Fibroblast of lung (primary cell): Measurements from ENCODE around the gene LTC4S. TPM values are rescaled to one million over a fixed set of nuclear protein-coding genes. Genes with fewer than 3 reads are reported as not detected.

Experiments used
- DNase-seq, 2 donors: peaks; one replicate each; pipeline versions ENCODE4 v3.0.0 to v3.0.0-alpha.2; 2010; ENCODE audit warnings: low read depth in 2 of 2
- H2AFZ ChIP-seq: 2 replicates; pipeline ENCODE4 v1.5.1; 2012; ENCODE audit warnings: low read length, control low read depth, inconsistent platforms
- H3K27ac ChIP-seq: 2 replicates; pipeline ENCODE4 v1.5.1; 2011; ENCODE audit warnings: low read length, control low read depth; ENCODE audit not compliant: insufficient read depth
- H3K27me3 ChIP-seq: 2 replicates; pipeline ENCODE4 v1.5.1; 2011; ENCODE audit warnings: mild to moderate bottlenecking, low read length; ENCODE audit not compliant: control insufficient read depth, insufficient read depth
- H3K36me3 ChIP-seq: 2 replicates; pipeline ENCODE4 v1.5.1; 2011; ENCODE audit warnings: low read length; ENCODE audit not compliant: control insufficient read depth, insufficient read depth
- H3K4me1 ChIP-seq: 2 replicates; pipeline ENCODE4 v1.5.1; 2011; ENCODE audit warnings: low read length; ENCODE audit not compliant: control insufficient read depth, insufficient read depth; ENCODE audit errors: extremely low read depth
- H3K4me2 ChIP-seq: 2 replicates; pipeline ENCODE4 v1.5.1; 2011; ENCODE audit warnings: low read length, control low read depth; ENCODE audit not compliant: insufficient read depth; ENCODE audit errors: extremely low read depth
- H3K4me3 ChIP-seq, 4 experiments: fragments of 200-600 bp in 1 of 4; sonication (generic) in 1 of 4; replicated peaks in 1 of 4; 2 replicates each; pipeline ENCODE4 v1.5.1; 2011 to 2016; ENCODE audit warnings: low read length in 4 of 4, low read depth in 3 of 4, mild to moderate bottlenecking in 3 of 4, control low read depth in 2 of 4, inconsistent platforms in 1 of 4, mixed read lengths in 1 of 4; ENCODE audit not compliant: insufficient read depth in 1 of 4; ENCODE audit errors: control extremely low read depth in 1 of 4
- H3K79me2 ChIP-seq: 2 replicates; pipeline ENCODE4 v1.5.1; 2012; ENCODE audit warnings: mild to moderate bottlenecking, low read length, inconsistent platforms; ENCODE audit not compliant: control insufficient read depth, insufficient read depth
- H3K9ac ChIP-seq: 2 replicates; pipeline ENCODE4 v1.5.1; 2011; ENCODE audit warnings: mild to moderate bottlenecking, low read length, control low read depth; ENCODE audit not compliant: insufficient read depth
- H3K9me3 ChIP-seq: 2 replicates; pipeline ENCODE4 v1.5.1; 2012; ENCODE audit warnings: low read depth, low read length; ENCODE audit not compliant: control insufficient read depth, insufficient read depth
- H4K20me1 ChIP-seq: 2 replicates; pipeline ENCODE4 v1.5.1; 2011; ENCODE audit warnings: low read length; ENCODE audit not compliant: control insufficient read depth, insufficient read depth; ENCODE audit errors: extremely low read depth
- EZH2 ChIP-seq: IDR thresholded peaks from 2 replicates; pipeline ENCODE4 v1.5.1; 2012; ENCODE audit warnings: low read length, control low read depth, mild to moderate bottlenecking; ENCODE audit errors: missing control alignments
- polyA plus RNA-seq, 2 donors: library from polyadenylated mRNA; depleted of rRNA in 1 of 2; stranded (reverse) in 1 of 2; unstranded in 1 of 2; fragments of >200 nt; gene quantifications; 2 replicates each; pipeline ENCODE4 v1.2.1, GENCODE V29; 2011 to 2012; ENCODE audit warnings: missing spikeins in 1 of 2
- total RNA-seq: library from RNA; depleted of rRNA; stranded (reverse); fragments of >200 nt; gene quantifications from 2 replicates; pipeline ENCODE4 v1.2.1, GENCODE V29; 2014
- TF ChIP-seq, protein P1 (sequence below), 2 donors: IDR thresholded peaks in 1 of 2; conservative IDR thresholded peaks in 1 of 2; 1 replicate in 1 of 2; 2 replicates in 1 of 2; pipeline ENCODE4 v1.5.1; 2011 to 2012; ENCODE audit warnings: low read length in 2 of 2, control low read depth in 1 of 2, inconsistent platforms in 1 of 2, low read depth in 1 of 2, mild to moderate bottlenecking in 1 of 2

LTC4S gene
- total and polyA plus RNA-seq, 2 donors (not counting 1 experiment from before 2014, with no cell fraction given) = 0.32 to 0.83 TPM

GRCh38 chr5:179769271-179769670 is 24.5 kb upstream of the LTC4S start:
- no peaks in the 10 kb centered on the region for H4K20me1 ChIP-seq
- no peak overlapping the region for H2AFZ ChIP-seq
- H3K4me1 ChIP-seq = peaks cover 15% of the 10 kb centered on the region
- peaks cover 26% of the 10 kb centered on the region for H3K79me2 ChIP-seq
- H3K9me3 ChIP-seq = no peaks in the 10 kb centered on the region
- H3K4me3 ChIP-seq = no peak overlapping the region
- peaks cover 25% of the 10 kb centered on the region for H3K36me3 ChIP-seq
- H3K9ac ChIP-seq = no peak overlapping the region
- no peak overlapping the region for H3K27ac ChIP-seq
- no peak overlapping the region for H3K4me2 ChIP-seq
- no peaks in the 10 kb centered on the region for H3K27me3 ChIP-seq
- no peak for DNase-seq
- TF ChIP-seq, protein P1, sequence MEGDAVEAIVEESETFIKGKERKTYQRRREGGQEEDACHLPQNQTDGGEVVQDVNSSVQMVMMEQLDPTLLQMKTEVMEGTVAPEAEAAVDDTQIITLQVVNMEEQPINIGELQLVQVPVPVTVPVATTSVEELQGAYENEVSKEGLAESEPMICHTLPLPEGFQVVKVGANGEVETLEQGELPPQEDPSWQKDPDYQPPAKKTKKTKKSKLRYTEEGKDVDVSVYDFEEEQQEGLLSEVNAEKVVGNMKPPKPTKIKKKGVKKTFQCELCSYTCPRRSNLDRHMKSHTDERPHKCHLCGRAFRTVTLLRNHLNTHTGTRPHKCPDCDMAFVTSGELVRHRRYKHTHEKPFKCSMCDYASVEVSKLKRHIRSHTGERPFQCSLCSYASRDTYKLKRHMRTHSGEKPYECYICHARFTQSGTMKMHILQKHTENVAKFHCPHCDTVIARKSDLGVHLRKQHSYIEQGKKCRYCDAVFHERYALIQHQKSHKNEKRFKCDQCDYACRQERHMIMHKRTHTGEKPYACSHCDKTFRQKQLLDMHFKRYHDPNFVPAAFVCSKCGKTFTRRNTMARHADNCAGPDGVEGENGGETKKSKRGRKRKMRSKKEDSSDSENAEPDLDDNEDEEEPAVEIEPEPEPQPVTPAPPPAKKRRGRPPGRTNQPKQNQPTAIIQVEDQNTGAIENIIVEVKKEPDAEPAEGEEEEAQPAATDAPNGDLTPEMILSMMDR (conservative IDR thresholded peaks at IDR 0.05 in 1 of 2, IDR thresholded peaks at IDR 0.05 in 1 of 2; ENCODE audit: low read depth in 1 of 2, low read length in 2 of 2) = no peak
- no peak for TF ChIP-seq EZH2

DNA sequence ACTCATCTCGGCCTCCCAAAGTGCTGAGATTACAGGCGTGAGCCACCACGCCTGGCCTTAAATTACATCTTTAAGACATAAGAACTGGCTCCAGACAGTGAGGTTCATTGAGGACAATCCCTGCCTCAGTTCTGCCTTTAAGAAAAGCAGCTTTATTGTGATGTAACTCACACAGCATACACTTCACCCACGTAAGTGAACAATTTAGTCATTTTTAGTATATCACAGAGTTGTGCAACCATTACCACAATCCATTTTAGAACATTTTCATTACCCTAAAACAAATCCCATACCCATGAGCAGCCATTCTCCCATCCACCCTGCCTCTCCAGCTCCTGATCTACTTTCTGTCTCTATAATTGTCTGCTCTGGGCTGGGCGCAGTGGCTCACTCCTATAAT is 24.0 kb upstream of the LTC4S start:
- no peak for DNase-seq
- no peaks in the 10 kb centered on the region for H4K20me1 ChIP-seq
- TF ChIP-seq, protein P1 (conservative IDR thresholded peaks at IDR 0.05 in 1 of 2, IDR thresholded peaks at IDR 0.05 in 1 of 2; ENCODE audit: low read depth in 1 of 2, low read length in 2 of 2) = no peak
- no peak for TF ChIP-seq EZH2
- H3K9ac ChIP-seq = no peak overlapping the region
- H3K9me3 ChIP-seq = no peaks in the 10 kb centered on the region
- no peak overlapping the region for H3K4me2 ChIP-seq
- H3K27ac ChIP-seq = no peak overlapping the region
- H3K4me1 ChIP-seq = peaks cover 15% of the 10 kb centered on the region
- no peak overlapping the region for H3K4me3 ChIP-seq
- no peaks in the 10 kb centered on the region for H3K27me3 ChIP-seq
- H2AFZ ChIP-seq = no peak overlapping the region
- H3K79me2 ChIP-seq = peaks cover 24% of the 10 kb centered on the region
- H3K36me3 ChIP-seq = peaks cover 25% of the 10 kb centered on the region

GRCh38 chr5:179771311-179771895 is 22.4 kb upstream of the LTC4S start:
- Histone ChIP-seq H3K79me2 (peaks cover 17% of the 10 kb centered on the region), H4K20me1 (no peaks in the 10 kb centered on the region), H3K9ac (no peak overlapping the region), H3K4me2 (no peak overlapping the region), H3K4me1 (peaks cover 3% of the 10 kb centered on the region), H3K27me3 (no peaks in the 10 kb centered on the region), H3K9me3 (no peaks in the 10 kb centered on the region), H3K36me3 (peaks cover 20% of the 10 kb centered on the region), H3K4me3 (no peak overlapping the region), H3K27ac (no peak overlapping the region), H2AFZ (no peak overlapping the region)
- no peak for DNase-seq
- TF ChIP-seq EZH2 = no peak
- TF ChIP-seq, protein P1 (conservative IDR thresholded peaks at IDR 0.05 in 1 of 2, IDR thresholded peaks at IDR 0.05 in 1 of 2; ENCODE audit: low read depth in 1 of 2, low read length in 2 of 2) = no peak
